ENCODE data around the gene IL22RA1.

- TF ChIP-seq GTF2F1 (IDR thresholded peaks at IDR 0.05; ENCODE audit: low read depth, low read length) (no peak), RAD51 (IDR thresholded peaks at IDR 0.05; ENCODE audit: borderline replicate concordance, low read depth) (no peak)
These were observed 23.5 kb downstream of the IL22RA1 start for GRCh38 chr1:24119489-24119858.

Measured in K562 (cell line).